HepG2 (cell line): ENCODE data around the gene CHST13. TPM values are rescaled to one million over a fixed set of nuclear protein-coding genes. Genes with fewer than 3 reads are reported as not detected.

Experiments used
- DMTF1 ChIP-seq: sonication (generic); formaldehyde crosslinking; IDR thresholded peaks from 2 replicates; pipeline ENCODE4 v1.4.0; 2020; ENCODE audit warnings: mild to moderate bottlenecking, missing genetic modification reagents
- ELK4 ChIP-seq: sonication (generic); formaldehyde crosslinking; IDR thresholded peaks from 2 replicates; pipeline ENCODE4 v1.9.0; 2021; ENCODE audit warnings: missing genetic modification reagents, borderline replicate concordance
- FOXO1 ChIP-seq: sonication (generic); formaldehyde crosslinking; IDR thresholded peaks from 2 replicates; pipeline ENCODE4 v1.4.0; 2020; ENCODE audit warnings: missing genetic modification reagents
- HOXA7 ChIP-seq: sonication (generic); formaldehyde crosslinking; IDR thresholded peaks from 2 replicates; pipeline ENCODE4 v1.8.1; 2022; ENCODE audit warnings: mild to moderate bottlenecking, missing genetic modification reagents, moderate library complexity
- KDM5B ChIP-seq: sonication (generic); formaldehyde crosslinking; IDR thresholded peaks from 2 replicates; pipeline ENCODE4 v1.4.0; 2020; ENCODE audit warnings: missing genetic modification reagents, mild to moderate bottlenecking, borderline replicate concordance
- NKX3-1 ChIP-seq: sonication (generic); formaldehyde crosslinking; IDR thresholded peaks from 2 replicates; pipeline ENCODE4 v1.5.0; 2020; ENCODE audit warnings: missing genetic modification reagents
- RERE ChIP-seq: IDR thresholded peaks from 2 replicates; pipeline ENCODE4 v1.6.1; 2016; ENCODE audit warnings: low read depth, missing genetic modification reagents, missing compliant biosample characterization
- ZBTB10 ChIP-seq: sonication (generic); formaldehyde crosslinking; IDR thresholded peaks from 2 replicates; pipeline ENCODE4 v1.4.0; 2020; ENCODE audit warnings: missing genetic modification reagents, borderline replicate concordance
- ZIK1 ChIP-seq: sonication (generic); formaldehyde crosslinking; IDR thresholded peaks from 2 replicates; pipeline ENCODE4 v1.5.0; 2020; ENCODE audit warnings: mild to moderate bottlenecking, low read depth, missing genetic modification reagents, borderline replicate concordance
- ZNF451 ChIP-seq: sonication (generic); formaldehyde crosslinking; IDR thresholded peaks from 2 replicates; pipeline ENCODE4 v1.5.0; 2020; ENCODE audit warnings: mild to moderate bottlenecking, missing genetic modification reagents
- ZNF468 ChIP-seq: sonication (generic); formaldehyde crosslinking; IDR thresholded peaks from 2 replicates; pipeline ENCODE4 v1.8.0; 2022; ENCODE audit warnings: mild to moderate bottlenecking, moderate library complexity, missing genetic modification reagents
- ZNF724P ChIP-seq: sonication (generic); formaldehyde crosslinking; IDR thresholded peaks from 2 replicates; pipeline ENCODE4 v1.8.0; 2022; ENCODE audit warnings: missing genetic modification reagents, borderline replicate concordance
- polyA plus RNA-seq, 8 experiments: library from polyadenylated mRNA; depleted of rRNA in 3 of 8; stranded (reverse) in 7 of 8; unstranded in 1 of 8; fragments of >200 nt; fragmentation: Illumina TruSeq in 4 of 8; extraction: Trizol in 4 of 8; gene quantifications; 2 replicates each; pipeline versions ENCODE4 v1.2.1 to v1.2.3, GENCODE V29; 2011 to 2016; ENCODE audit warnings: low read depth in 4 of 8, missing spikeins in 1 of 8, mixed read lengths in 1 of 8; ENCODE audit not compliant: insufficient read depth in 1 of 8
- total RNA-seq, 5 experiments: library from RNA; depleted of rRNA; stranded (reverse); fragments of >200 nt; fragmentation: Illumina TruSeq; extraction: Trizol; gene quantifications; 2 replicates each; pipeline ENCODE4 v1.2.3, GENCODE V29; 2016; ENCODE audit warnings: low read depth in 1 of 5

The CHST13 gene
- total and polyA plus RNA-seq, 2 of the 13 experiments (the other 11 are each of a cell fraction or from before 2014, with no cell fraction given) = 32.0 to 43.1 TPM

GRCh38 chr3:126517986-126518778 lies 5.8 kb upstream of the CHST13 start (continued):
- no peak for TF ChIP-seq DMTF1 (CRISPR knock-in tag)
- TF ChIP-seq ZBTB10 (CRISPR knock-in tag) = no peak
- TF ChIP-seq KDM5B (CRISPR knock-in tag) = peak; percentile 15; the same call in 1 of the 2 replicates
- no peak for TF ChIP-seq ZNF451
- TF ChIP-seq HOXA7 = no peak
- TF ChIP-seq ZNF468 = no peak
- no peak for TF ChIP-seq RERE
- no peak for TF ChIP-seq ELK4 (CRISPR knock-in tag)
- no peak for TF ChIP-seq NKX3-1 (CRISPR knock-in tag)
- TF ChIP-seq FOXO1 (CRISPR knock-in tag) = no peak
- no peak for TF ChIP-seq ZNF724P (CRISPR knock-in tag)
- TF ChIP-seq ZIK1 (CRISPR knock-in tag) = peak; percentile 17; the same call in 1 of the 2 replicates
